Transverse colon (tissue), 4 donors: ENCODE data around the gene BCORL1.

Experiments used
- CTCF ChIP-seq, 5 experiments: fragments of 200-600 bp in 3 of 5; fragments of 450-650 bp in 2 of 5; sonication (generic) in 3 of 5; IDR thresholded peaks; 1 replicate in 2 of 5; 2 replicates in 3 of 5; pipeline ENCODE4 v1.5.1; 2016 to 2017; ENCODE audit warnings: antibody characterized with exemption in 5 of 5, inconsistent platforms in 3 of 5, mild to moderate bottlenecking in 2 of 5, moderate library complexity in 1 of 5
- POLR2A ChIP-seq: fragments of 450-650 bp; IDR thresholded peaks from one replicate; pipeline ENCODE4 v1.6.1; 2016; ENCODE audit warnings: antibody characterized with exemption, mild to moderate bottlenecking, moderate library complexity
- POLR2AphosphoS5 ChIP-seq, 3 donors: sonication (generic); formaldehyde crosslinking; IDR thresholded peaks; one replicate each; pipeline ENCODE4 v1.6.1; 2016; ENCODE audit warnings: antibody characterized with exemption in 3 of 3

- TF ChIP-seq POLR2A: no peak
- TF ChIP-seq CTCF (IDR thresholded peaks at IDR 0.05): no peak
- no peak for TF ChIP-seq POLR2AphosphoS5 (IDR thresholded peaks at IDR 0.05)
Observed at GRCh38 chrX:130086447-130087206, 104.2 kb downstream of the BCORL1 start.
